GM21786 (cell line): ENCODE measurements around the gene PGS1.
"Not testable (repeated sequence)": the region's sequence is repeated elsewhere in the genome, so short reads cannot be mapped to it uniquely, and the experiment has no call there.

ENCODE experiments used
- ATAC-seq: cut with Tn5 transposase; IDR thresholded peaks from one replicate; pipeline ENCODE4 v1.9.1; 2021; ENCODE audit not compliant: unreplicated experiment

Gene PGS1, protein sequence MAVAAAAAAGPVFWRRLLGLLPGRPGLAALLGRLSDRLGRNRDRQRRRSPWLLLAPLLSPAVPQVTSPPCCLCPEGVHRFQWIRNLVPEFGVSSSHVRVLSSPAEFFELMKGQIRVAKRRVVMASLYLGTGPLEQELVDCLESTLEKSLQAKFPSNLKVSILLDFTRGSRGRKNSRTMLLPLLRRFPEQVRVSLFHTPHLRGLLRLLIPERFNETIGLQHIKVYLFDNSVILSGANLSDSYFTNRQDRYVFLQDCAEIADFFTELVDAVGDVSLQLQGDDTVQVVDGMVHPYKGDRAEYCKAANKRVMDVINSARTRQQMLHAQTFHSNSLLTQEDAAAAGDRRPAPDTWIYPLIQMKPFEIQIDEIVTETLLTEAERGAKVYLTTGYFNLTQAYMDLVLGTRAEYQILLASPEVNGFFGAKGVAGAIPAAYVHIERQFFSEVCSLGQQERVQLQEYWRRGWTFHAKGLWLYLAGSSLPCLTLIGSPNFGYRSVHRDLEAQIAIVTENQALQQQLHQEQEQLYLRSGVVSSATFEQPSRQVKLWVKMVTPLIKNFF

DNA sequence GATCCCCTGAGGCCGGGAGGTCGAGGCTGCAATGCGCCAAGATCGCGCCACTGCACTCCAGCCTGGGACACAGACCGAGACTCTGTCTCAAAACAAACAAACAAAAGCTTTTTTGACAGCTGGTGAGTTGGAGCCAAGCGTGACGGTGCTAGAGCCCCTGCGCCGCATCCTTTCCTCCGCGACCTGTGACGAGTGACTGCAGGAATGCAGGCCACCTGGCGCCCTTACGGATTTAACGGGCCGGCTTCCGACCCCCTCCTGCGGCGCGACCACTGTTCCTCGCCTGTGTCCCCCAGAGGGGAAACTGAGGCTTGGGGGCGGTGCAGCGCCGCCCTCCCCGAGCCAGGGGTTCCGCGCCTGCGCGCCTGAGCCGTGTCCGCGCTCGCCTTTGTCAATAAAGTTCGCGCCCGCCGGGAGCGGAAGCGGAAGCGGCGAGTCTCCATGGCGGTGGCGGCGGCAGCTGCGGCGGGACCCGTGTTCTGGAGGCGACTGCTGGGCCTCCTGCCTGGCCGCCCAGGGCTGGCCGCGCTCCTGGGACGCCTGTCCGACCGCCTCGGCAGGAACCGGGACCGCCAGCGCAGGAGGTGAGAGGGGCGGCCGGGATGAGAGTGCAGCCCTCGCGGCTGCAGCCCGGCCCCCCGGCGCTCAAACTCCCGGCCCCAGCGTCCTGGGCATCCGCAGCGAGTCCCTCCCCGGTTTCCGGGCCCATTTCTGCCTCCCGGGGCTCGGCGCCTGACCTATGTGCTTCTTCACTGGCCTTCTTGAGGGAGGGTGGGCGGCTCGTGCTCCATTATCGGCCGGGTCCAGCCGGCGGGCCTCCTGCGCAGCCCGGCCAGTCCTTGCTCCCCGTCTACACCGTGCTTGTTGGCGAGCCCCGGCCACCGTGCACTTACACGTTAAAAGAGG, at the start of gene PGS1:
TSS of gene PGS1 (plus strand) at position 425 of the 906 bp plus-strand sequence. CDS start at position 442, 17 bp downstream.
- ATAC-seq: no peak

DNA sequence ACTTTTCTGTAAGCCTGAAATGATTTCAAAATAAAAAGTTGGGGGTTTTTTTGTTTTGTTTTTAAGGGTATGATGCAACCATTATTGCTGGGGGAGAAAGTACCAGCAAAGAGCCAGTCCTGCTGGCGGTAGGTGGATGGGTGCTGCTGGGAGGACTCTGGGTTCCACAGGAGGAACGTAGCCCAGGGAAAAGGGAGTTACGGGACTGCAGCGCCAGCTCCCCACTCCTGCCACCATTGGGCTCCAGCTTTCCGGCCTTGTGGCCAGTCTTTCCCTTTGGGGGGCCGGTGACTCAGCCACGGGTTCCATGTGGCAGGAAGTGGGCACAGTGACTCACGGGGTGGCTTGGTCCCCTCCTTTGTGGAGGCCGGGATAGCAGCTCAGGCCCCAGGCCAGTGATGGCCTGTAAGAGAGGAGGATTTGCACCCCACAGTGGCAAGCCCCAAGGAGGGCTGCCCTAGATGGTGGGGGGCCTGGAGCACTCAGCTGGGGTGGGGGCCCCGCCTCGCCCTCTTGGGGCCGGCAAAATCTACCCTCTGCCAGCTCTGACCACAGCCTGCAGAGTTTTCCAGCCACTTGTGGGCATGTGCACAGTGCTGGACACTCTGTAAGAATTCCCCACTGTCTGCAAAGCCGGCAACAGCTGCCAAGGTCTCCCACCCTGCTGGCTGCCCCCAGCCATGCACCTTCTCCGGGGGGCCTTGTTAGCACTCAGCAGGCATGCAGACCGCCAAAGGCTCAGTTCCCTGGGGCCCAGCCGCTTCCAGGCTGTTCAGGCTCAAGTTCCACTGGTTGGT, 49.0 kb upstream of the PGS1 start:
- ATAC-seq: no peak

DNA sequence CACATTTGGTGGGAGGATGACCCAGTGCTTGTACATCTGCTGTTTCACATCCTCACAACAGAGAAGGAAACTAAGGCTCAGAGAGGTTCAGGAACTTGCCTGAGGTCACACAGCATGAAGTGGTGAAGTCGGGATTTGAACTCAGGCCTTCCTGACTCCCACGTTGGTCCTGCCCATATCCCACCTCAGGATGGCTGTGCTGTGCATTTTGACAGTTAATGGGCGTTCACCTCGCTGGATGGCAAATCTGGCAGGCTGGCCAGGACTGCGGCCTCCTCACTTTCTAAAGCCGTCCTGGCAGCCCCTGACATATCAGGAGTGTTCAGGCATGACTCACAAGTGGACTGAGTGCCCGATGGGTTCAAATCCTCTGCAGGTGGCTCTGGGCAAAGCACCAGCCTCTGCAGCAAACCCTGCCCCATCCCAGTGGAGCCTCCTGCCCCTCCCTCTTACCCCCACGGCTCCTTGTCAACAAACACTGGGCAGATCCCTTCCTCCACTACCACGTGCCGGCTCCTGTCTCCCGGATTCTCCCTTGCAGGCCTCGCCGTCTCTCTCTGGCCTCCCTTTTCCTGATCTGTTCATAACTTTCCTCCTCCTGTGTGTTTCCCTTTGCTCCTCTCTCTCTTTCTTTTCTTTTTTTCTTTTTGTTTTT, 47.8 kb upstream of the PGS1 start:
- ATAC-seq: no peak

DNA sequence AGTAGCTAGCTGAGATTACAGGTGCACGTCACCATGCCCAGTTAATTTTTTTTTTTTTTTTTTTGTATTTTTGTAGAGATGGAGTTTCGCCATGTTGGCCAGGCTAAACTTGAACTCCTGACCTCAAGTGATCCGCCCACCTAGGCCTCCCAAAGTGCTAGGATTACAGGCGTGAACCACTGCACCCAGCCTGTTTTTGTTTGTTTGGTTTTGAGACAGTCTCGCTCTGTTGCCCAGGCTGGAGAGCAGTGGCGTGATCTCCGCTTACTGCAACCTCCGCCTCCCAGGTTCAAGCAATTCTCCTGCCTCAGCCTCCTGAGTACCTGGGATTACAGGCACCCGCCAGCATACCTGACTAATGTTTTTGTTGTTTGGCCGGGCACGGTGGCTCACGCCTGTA, 47.1 kb upstream of the PGS1 start:
- not testable (repeated sequence) for ATAC-seq

DNA sequence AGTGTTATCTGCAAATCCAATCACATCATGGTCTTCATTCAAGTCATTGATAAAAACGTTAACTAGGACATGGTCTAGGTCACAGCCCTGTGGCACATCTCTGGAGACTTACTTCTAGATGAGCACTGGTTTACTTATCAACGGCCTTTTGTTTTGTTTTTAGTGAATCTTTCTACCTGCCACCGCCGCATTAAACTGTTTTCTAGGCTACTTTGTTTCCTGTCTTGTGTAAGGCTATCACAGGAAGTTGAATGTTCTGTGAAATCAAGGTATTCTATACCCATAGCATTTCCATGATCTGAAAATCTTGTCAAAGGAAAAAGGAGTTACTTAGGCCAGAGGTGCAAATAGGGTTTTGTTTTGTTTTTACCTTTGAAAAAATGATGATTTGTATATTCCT, 45.5 kb upstream of the PGS1 start:
- no peak for ATAC-seq

DNA sequence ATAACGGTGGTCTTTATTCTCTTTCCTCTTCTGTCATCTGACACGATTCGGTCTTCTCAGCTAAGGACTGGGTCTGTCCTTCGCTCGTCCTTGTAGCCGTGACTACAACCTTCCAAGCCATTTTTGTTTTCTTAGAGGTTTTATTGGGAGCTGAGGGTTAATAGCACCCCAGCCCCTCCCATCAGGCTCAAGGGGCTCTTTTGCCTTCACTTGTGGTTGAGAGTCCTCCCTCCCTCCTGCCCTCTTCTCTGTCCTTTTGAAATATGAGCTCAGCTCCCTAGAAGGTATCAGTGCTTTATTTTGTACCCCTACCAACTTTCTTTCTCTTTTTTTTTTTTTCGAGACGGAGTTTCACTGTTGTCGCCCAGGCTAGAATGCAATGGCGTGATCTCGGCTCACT, 43.2 kb upstream of the PGS1 start:
- no peak for ATAC-seq

DNA sequence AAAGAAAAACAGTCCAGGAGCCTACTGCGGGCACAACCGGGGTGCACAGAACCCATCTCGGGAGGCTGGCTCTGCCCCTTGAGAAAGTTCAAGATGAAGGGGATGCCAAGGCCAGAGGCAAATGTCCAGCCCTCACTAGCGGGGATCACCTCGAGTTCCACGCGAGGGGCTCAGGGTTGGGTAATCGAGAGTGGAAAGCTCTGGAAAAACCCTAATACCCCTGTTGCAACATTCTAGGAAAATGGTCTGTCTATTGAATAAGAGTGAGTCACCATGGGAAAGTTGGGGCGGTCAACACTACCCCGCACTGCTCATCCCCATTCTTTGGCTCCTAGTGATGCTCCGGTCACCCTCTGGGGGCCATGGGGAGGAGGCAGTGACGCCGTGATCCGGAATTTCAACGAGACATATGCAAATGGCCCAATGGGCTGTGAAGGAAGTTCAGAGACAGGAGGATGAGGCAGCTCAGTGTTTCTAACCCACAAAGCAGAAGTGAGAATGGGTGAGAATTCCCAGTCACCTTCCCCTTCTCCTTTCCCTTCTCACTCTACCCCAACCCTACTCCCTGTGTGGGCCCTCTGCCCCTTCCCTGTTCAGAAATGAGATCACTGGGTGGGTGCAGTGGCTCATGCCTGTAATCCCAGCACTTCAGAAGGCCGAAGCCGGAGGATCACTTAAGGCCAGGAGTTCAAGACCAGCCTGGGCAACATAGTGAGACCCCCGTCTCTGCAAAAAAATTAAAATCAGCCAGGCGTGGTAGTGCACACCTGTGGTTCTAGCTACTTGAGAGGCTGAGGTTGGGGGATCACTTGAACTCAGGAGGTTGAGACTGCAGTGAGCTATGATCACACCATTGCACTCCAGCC, 41.0 kb upstream of the PGS1 start:
- peak; percentile 55 for ATAC-seq

DNA sequence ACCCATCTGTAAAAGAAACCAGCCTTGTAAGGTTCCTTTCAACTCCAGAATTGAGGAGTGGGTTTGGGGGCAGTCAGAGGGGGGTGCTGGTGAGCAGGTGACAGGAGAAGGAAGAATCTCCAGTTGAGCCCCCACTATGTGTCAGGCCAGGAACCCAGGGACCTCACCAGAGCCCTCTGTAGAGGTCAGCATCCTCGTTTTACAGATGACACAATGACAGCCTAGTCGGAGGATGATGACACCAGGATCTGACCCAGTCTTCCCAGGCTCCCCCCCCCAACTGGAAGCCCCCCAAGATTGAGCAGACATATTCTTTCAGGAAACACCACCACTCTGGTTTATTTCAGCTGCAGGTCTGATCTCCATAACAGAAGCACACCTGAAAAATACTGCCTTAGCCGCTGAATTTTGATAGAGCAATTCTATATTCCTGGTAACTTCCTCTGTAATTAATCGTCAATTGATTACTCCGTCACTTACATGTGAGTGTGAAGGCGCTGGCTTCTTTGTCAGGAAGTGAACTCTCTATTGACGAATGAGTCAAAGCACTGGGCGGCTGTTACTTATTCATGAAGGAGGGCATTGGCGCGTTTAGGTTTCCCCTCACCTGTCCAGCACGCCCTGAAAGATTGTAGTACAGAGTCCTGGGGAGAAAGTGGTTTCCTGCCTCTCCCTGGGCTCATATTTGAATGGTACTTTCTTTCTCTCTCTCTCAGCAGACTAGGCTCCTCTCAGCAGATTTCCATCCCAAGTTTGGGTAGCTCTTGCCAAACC, 39.8 kb upstream of the PGS1 start:
- no peak for ATAC-seq

DNA sequence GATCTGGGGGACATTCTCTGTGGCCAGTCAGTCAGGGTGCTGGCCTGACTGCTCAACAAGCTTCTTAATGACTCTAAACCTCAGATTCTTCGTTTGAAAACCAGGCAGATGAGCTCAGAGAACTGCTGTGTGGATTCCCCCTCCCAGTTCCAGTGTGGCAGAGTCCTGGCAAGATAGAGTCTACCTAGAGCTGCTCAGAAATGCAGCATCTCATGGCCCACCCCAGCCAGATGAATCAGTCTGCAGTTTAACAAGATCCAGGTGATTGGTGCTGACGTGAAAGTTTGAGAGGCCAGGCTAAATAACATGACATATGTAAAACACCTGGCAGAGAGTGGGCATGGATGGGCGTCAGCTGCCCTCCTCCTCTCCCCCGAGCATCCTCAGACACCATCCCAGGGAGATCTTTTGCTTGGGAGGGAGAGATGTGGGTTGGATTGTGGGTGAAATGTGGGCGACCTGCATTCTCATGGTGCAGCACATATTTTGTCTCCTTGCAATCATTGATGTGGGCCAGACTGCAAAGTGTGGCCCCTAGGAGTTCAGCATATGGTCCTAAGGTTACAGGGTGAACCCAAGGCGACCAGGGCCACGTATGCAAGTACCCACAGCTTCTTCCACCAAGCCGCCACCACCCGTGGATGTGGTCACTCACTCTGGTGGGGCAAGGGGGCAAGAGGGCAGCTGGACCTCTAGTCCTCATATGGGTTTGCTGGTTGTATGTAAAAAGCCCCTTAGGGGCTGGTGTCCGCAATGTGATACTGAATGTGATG, 38.1 kb upstream of the PGS1 start:
- ATAC-seq: no peak

DNA sequence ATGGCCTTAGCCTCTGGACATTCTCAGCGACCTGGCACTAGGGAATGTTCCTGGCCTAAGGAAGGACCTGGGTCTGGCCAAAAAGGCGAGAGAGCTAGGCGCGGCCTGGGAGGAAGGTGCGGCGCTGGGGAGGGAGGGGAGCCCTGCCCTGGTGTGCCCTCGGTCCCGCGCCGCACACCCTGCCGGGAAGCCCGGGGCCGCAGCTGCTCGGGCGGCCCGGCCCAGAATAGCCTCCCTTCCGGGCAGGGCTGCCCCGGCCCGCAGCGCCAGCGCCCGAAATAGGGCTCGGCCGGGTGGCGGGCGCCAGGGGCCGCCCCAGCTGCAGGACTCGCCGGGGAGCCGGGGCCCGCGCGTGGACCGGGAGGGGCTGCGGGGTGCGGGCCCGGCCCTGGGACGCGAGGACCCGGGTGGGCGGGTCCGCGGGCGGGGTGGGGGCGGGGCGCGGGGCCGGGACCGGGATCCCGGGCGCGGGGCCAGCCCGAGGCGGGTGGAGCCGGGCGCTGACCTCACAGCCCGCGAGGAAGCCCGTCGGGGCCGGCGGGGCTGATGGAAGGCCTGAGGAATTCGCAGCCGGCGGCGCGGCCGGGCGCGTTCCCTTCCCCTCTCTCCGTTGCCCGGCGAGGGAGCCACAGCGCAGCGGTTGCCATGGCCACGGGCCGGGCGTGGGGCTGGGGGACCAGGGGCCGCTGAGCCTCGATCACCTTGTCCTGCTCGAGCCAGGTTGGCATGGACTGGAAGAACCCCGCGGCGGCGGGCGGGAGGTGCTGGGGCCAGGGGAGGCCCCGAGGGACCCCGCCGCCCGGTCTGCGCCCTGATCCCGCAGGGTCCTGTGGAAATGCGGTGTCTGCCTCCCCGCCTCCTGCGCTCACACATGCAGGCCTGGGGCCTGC, 36.6 kb upstream of the PGS1 start:
- no peak for ATAC-seq

DNA sequence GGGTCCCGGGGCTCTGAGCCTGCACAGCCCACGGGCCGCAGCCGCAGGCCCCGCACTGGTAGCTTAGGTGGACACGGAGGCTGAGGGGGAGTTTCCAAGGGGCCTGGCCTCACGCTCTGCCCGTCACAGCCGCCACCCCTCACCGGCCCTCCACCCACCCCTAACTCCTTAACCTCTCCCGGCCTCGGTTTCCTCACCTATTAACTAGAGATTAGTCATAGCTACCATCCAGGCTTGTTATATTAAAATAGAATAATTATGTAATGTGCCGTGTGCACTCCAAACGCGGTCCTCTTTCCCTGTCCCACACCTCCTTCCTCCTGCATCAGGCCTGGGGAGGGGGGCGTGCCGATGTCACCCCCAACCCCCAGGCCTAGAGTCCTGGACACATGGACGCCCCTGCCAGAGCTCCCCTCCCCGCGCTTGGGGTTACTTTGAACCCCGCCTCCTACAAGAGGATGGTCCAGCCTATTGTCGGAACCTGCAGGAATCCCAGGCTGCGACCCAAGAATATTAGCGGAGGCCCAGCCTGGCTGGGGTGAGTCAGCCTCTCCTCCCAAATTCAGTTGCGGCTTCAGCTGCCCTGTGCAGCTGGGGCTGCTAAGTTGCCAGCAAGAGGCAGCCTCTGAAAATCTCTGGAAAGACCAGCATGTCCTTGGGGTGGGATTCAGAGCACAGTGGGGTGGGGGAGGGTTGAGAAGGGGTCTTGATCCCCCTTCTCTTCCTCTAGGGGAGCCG, 35.8 kb upstream of the PGS1 start:
- no peak for ATAC-seq

DNA sequence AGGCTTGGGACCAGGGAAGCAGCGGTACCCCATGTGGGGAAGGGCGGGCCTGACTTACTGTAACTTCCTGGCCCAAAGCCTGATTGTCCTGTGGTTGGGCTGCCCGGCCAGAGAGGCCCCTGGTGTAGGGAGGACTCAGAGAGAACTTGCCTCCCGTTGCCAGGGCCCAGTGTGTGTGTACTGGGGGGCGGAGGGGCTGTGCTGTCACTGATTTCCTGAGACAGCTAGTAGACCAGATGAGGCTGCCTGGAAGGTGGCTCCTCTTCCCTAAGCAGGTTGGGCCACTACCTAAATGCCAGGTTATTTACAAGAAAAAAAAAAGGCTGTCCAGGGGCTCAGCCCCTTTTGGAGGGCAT, 35.3 kb upstream of the PGS1 start:
- no peak for ATAC-seq

DNA sequence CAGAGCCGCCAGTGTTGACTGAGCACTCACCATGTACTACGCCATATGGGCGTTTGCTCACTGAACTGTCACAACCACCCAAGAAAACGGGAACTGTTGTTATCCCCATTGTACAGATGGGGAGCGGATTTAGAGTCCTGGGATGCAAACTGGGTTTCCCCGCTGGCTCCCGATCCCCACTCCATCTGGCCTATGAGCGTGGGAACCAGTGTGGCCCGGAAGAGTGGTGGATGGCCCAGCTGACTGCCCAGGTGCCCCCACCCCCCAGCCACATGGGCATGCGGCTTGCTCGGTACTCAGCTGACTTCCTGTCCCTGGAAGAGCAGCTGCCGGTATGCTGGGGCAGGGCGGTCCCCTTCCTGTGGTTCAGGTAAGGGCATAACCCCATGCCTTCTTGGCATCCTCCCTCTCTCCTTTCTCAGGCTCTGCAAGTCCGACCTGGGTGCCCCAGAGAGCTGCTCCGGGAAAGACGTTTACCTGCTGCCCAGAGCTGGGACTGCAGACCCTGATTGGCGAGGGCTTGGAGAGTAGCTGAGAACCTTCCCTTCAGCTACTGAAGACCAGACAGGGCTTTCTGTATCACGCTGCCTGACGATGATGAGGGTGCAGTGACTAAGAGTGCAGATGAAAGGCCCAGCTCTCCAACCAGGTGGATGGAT, 34.8 kb upstream of the PGS1 start:
- no peak for ATAC-seq

DNA sequence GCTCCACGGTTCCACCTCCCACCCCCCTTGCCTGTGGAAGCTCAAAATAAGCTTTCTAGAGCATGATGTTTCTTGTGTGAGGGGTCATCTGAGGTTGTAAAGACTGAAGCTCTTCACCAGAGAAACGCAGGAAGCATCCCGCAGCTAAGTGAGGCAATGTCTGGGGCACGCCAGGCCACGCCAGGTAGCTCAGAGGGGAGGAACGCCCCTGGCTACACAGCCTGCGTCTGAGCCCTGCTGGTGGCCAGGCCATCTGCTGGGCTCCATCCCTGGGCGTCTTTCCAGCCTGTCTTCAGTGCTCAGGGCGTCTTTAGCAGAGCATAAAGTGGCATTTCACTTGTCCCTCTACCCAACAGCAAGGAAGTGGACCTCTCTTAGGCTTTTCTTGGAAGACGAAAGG, 33.8 kb upstream of the PGS1 start:
- no peak for ATAC-seq

DNA sequence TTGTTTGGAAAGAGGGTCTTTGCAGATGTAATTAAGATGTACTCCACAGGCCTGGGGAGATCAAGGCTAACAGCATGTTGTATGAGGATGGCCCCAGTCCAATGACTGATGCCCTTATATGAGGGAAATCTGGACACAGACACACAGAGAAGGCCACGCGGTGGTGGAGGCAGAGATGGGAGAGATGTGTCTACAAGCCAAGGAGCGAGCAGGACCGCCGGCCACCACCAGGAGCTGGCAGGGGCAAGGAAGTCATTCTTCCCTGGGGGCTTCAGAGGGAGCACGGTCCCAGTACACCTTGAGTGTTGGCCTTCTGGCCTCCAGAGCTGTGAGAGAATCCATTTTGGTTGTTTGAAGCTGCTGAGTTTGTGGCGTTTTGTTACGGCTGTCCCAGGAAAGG, 33.3 kb upstream of the PGS1 start:
- ATAC-seq: no peak
